Stimulated activated CD4-positive, alpha-beta T cell treated with anti-CD3 and anti-CD28 coated beads, Interleukin-1b, Interleukin-23, amount 100 ng/mL, for 48 hours (primary cell): ENCODE results near the gene TCF7L2.
"Not testable (repeated sequence)": the region's sequence is repeated elsewhere in the genome, so short reads cannot be mapped to it uniquely, and the experiment has no call there.

ENCODE experiments used
- DNase-seq: peaks from one replicate; pipeline ENCODE4 v3.0.0-alpha.2; 2020

TCF7L2 gene

GRCh38 chr10:113047963-113048781, 98.1 kb downstream of the TCF7L2 start:
- DNase-seq = no peak

GRCh38 chr10:113049881-113050280, 99.8 kb downstream of the TCF7L2 start:
- no peak for DNase-seq

- DNase-seq = no peak
Measured at GRCh38 chr10:113052076-113052830, 102.2 kb downstream of the TCF7L2 start.

- no peak for DNase-seq
Measured at GRCh38 chr10:113053091-113053490, 103.0 kb downstream of the TCF7L2 start.

- no peak for DNase-seq
Measured at GRCh38 chr10:113053881-113054280, 103.8 kb downstream of the TCF7L2 start.

GRCh38 chr10:113055458-113055857, 105.4 kb downstream of the TCF7L2 start:
- DNase-seq = no peak

- DNase-seq = no peak
Measured at GRCh38 chr10:113056030-113056429, 106.0 kb downstream of the TCF7L2 start.

- no peak for DNase-seq
Measured at GRCh38 chr10:113056441-113057021, 106.5 kb downstream of the TCF7L2 start.

GRCh38 chr10:113057948-113058522, 108.0 kb downstream of the TCF7L2 start:
- DNase-seq = no peak

GRCh38 chr10:113058523-113059370, 108.7 kb downstream of the TCF7L2 start:
- no peak for DNase-seq

- DNase-seq = no peak
Measured at GRCh38 chr10:113059371-113059780, 109.3 kb downstream of the TCF7L2 start.

GRCh38 chr10:113060201-113061053, 110.4 kb downstream of the TCF7L2 start:
- no peak for DNase-seq

GRCh38 chr10:113061054-113061430, 111.0 kb downstream of the TCF7L2 start:
- DNase-seq = no peak

- DNase-seq = no peak
Measured at GRCh38 chr10:113061557-113061956, 111.5 kb downstream of the TCF7L2 start.

- DNase-seq = no peak
Measured at GRCh38 chr10:113063043-113063967, 113.3 kb downstream of the TCF7L2 start.

GRCh38 chr10:113064039-113064438, 114.0 kb downstream of the TCF7L2 start:
- no peak for DNase-seq

GRCh38 chr10:113066120-113066519, 116.1 kb downstream of the TCF7L2 start:
- DNase-seq = not testable (repeated sequence)

- DNase-seq = no peak
Measured at GRCh38 chr10:113066561-113067312, 116.7 kb downstream of the TCF7L2 start.

GRCh38 chr10:113067501-113067900, 117.5 kb downstream of the TCF7L2 start:
- DNase-seq = no peak
